Measurements from ENCODE around the gene SIVA1.

DNA sequence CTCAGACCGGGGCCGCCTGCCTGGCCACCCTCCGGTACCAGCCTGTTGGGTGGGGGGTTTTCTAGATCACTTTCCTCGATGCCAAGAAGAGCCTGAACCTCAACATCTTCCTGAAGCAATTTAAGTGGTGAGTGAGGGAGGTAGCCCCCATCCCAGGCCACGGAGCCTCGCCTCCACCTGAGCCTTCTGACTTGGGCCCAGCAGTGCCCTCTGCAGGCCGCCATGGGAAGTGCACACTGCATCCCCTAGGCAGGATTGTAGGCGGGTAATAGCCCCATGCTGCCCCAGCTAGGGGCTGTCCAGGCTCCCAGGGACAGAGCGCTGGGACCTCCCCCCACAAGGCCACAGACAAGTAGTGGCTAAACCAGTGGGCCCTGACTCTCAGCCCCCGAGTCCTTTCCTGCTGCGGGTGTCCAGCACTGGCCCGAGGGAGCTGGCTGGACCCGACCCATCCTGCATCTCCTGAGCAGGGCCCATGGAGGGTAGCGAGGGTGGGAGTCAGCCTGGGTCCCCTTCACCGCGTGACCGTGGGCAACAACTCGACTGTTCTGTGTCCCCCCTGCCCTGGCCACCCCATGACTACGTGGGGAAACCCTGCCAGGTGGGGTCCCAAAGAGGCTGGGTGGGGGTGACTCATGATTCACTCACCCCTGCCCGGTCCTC is 44.2 kb upstream of the SIVA1 start:
- TF ChIP-seq POLR2A (IDR thresholded peaks at IDR 0.05; ENCODE audit: low read depth, low read length) = no peak
- TF ChIP-seq, protein P1, sequence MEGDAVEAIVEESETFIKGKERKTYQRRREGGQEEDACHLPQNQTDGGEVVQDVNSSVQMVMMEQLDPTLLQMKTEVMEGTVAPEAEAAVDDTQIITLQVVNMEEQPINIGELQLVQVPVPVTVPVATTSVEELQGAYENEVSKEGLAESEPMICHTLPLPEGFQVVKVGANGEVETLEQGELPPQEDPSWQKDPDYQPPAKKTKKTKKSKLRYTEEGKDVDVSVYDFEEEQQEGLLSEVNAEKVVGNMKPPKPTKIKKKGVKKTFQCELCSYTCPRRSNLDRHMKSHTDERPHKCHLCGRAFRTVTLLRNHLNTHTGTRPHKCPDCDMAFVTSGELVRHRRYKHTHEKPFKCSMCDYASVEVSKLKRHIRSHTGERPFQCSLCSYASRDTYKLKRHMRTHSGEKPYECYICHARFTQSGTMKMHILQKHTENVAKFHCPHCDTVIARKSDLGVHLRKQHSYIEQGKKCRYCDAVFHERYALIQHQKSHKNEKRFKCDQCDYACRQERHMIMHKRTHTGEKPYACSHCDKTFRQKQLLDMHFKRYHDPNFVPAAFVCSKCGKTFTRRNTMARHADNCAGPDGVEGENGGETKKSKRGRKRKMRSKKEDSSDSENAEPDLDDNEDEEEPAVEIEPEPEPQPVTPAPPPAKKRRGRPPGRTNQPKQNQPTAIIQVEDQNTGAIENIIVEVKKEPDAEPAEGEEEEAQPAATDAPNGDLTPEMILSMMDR (conservative IDR thresholded peaks at IDR 0.05; ENCODE audit: low read depth, low read length) = peak; percentile 89
- TF ChIP-seq MAFK (IDR thresholded peaks at IDR 0.05; ENCODE audit: low read depth, low read length) = no peak
- TF ChIP-seq MXI1 (IDR thresholded peaks at IDR 0.05; ENCODE audit: borderline replicate concordance, low read depth, low read length) = no peak
- TF ChIP-seq SMC3 (IDR thresholded peaks at IDR 0.05; ENCODE audit: low read depth, low read length) = peak; percentile 78
- no peak for TF ChIP-seq RFX5 (IDR thresholded peaks at IDR 0.05; ENCODE audit: low read depth, low read length)
- TF ChIP-seq RCOR1 (IDR thresholded peaks at IDR 0.05; ENCODE audit: insufficient replicate concordance, low read length) = no peak
